GM12878 (cell line): ENCODE results near the gene PUDP. TPM values are rescaled to one million over a fixed set of nuclear protein-coding genes. Genes with fewer than 3 reads are reported as not detected.

Source experiments
- ATF7 ChIP-seq: fragments of 450-650 bp; IDR thresholded peaks from 2 replicates; pipeline ENCODE4 v1.6.1; 2016; ENCODE audit warnings: low read depth, mild to moderate bottlenecking
- BHLHE40 ChIP-seq, 2 experiments: fragments of 450-650 bp in 1 of 2; IDR thresholded peaks; 2 replicates each; pipeline ENCODE4 v1.6.1; 2011 to 2017; ENCODE audit warnings: low read depth in 2 of 2, borderline replicate concordance in 1 of 2, improper control_type of control experiment in 1 of 2, low read length in 1 of 2, mild to moderate bottlenecking in 1 of 2
- CEBPB ChIP-seq, 2 experiments: fragments of 150-350 bp in 1 of 2; IDR thresholded peaks; 2 replicates each; pipeline ENCODE4 v1.6.1; 2012 to 2014; ENCODE audit warnings: low read depth in 2 of 2, low read length in 2 of 2, borderline replicate concordance in 1 of 2, inconsistent platforms in 1 of 2
- CEBPZ ChIP-seq: fragments of 150-350 bp; IDR thresholded peaks from 2 replicates; pipeline ENCODE4 v1.6.1; 2016; ENCODE audit warnings: low read depth, low read length
- CREM ChIP-seq: IDR thresholded peaks from 2 replicates; pipeline ENCODE4 v1.6.1; 2014; ENCODE audit warnings: antibody characterized with exemption, low read depth
- ETV6 ChIP-seq, 2 experiments: fragments of 450-650 bp in 1 of 2; IDR thresholded peaks in 1 of 2; conservative IDR thresholded peaks in 1 of 2; 2 replicates each; pipeline ENCODE4 v1.6.1; 2014; ENCODE audit warnings: antibody characterized with exemption in 1 of 2, borderline replicate concordance in 1 of 2, low read depth in 1 of 2, mild to moderate bottlenecking in 1 of 2, moderate library complexity in 1 of 2
- HCFC1 ChIP-seq: fragments of 150-350 bp; IDR thresholded peaks from 2 replicates; pipeline ENCODE4 v1.6.1; 2014; ENCODE audit warnings: low read length
- HDAC6 ChIP-seq: fragments of 200-600 bp; sonication (generic); IDR thresholded peaks from one replicate; pipeline ENCODE4 v1.8.0; 2017; ENCODE audit warnings: antibody characterized with exemption; ENCODE audit not compliant: unreplicated experiment
- HSF1 ChIP-seq: fragments of 150-350 bp; IDR thresholded peaks from 2 replicates; pipeline ENCODE4 v1.6.1; 2014; ENCODE audit warnings: mild to moderate bottlenecking, low read depth, low read length
- PAX8 ChIP-seq: fragments of 450-650 bp; IDR thresholded peaks from 2 replicates; pipeline ENCODE4 v1.6.1; 2017; ENCODE audit warnings: mild to moderate bottlenecking, moderate library complexity
- RAD51 ChIP-seq: fragments of 450-650 bp; IDR thresholded peaks from 2 replicates; pipeline ENCODE4 v1.6.1; 2016; ENCODE audit warnings: moderate library complexity, mild to moderate bottlenecking, inconsistent platforms
- REST ChIP-seq: IDR thresholded peaks from 2 replicates; pipeline ENCODE4 v1.6.1; 2012; ENCODE audit warnings: mild to moderate bottlenecking, low read depth, low read length
- RFX5 ChIP-seq: IDR thresholded peaks from 2 replicates; pipeline ENCODE4 v1.6.1; 2011; ENCODE audit warnings: low read depth, low read length, improper control_type of control experiment
- SIN3A ChIP-seq: IDR thresholded peaks from 2 replicates; pipeline ENCODE4 v1.6.1; 2012; ENCODE audit warnings: low read depth, low read length, improper control_type of control experiment
- SREBF1 ChIP-seq: IDR thresholded peaks from 2 replicates; pipeline ENCODE4 v1.6.1; 2012; ENCODE audit warnings: mild to moderate bottlenecking, low read length
- ZBTB40 ChIP-seq: fragments of 450-650 bp; IDR thresholded peaks from 2 replicates; pipeline ENCODE4 v1.6.1; 2016; ENCODE audit warnings: mild to moderate bottlenecking, moderate library complexity, borderline replicate concordance
- polyA plus RNA-seq, 11 experiments: library from polyadenylated mRNA; depleted of rRNA in 4 of 11; unstranded in 6 of 11; stranded (reverse) in 5 of 11; fragments of >200 nt; fragmentation: Nextera tagmentation in 4 of 11; fragmentation: Illumina TruSeq in 1 of 11; extraction: Ambion mirVana in 4 of 11; extraction: Trizol in 1 of 11; gene quantifications; 1 replicate in 1 of 11; 2 replicates in 10 of 11; pipeline versions ENCODE4 v1.2.1 to v1.2.3, GENCODE V29; 2011 to 2016; ENCODE audit warnings: inconsistent platforms in 2 of 11, missing spikeins in 2 of 11, low read depth in 1 of 11
- total RNA-seq, 4 experiments: library from RNA; depleted of rRNA in 3 of 4; stranded (reverse); fragments of >200 nt in 3 of 4; fragmentation: Illumina TruSeq in 1 of 4; extraction: Trizol in 1 of 4; gene quantifications; 2 replicates each; pipeline versions ENCODE4 v1.2.1 to v1.2.3, GENCODE V29; 2013 to 2021

The PUDP gene
- total and polyA plus RNA-seq, 10 of the 15 experiments (the other 5 are each of a cell fraction or from before 2014, with no cell fraction given), result 30.8 to 83.5 (median 61.7) TPM

- no peak for TF ChIP-seq CEBPZ
- TF ChIP-seq HCFC1, result no peak
- no peak for TF ChIP-seq HDAC6
- TF ChIP-seq SIN3A, result peak; percentile 57
- TF ChIP-seq ZBTB40, result no peak
- no peak for TF ChIP-seq CEBPB (IDR thresholded peaks at IDR 0.05; ENCODE audit: borderline replicate concordance in 1 of 2, low read depth in 2 of 2, low read length in 2 of 2)
- no peak for TF ChIP-seq RAD51
- TF ChIP-seq ATF7, result no peak
- no peak for TF ChIP-seq REST
- no peak for TF ChIP-seq PAX8
- peak; percentile 43; the same call in 1 of the 2 replicates for TF ChIP-seq CREM
- TF ChIP-seq BHLHE40 (IDR thresholded peaks at IDR 0.05; ENCODE audit: borderline replicate concordance in 1 of 2, low read depth in 2 of 2, low read length in 1 of 2), result peak in 1 of 2 experiments; percentile 19; a peak in 2 of 4 replicates
- TF ChIP-seq SREBF1, result no peak
- no peak for TF ChIP-seq ETV6 (conservative IDR thresholded peaks at IDR 0.05 in 1 of 2, IDR thresholded peaks at IDR 0.05 in 1 of 2; ENCODE audit: borderline replicate concordance in 1 of 2, low read depth in 1 of 2)
- no peak for TF ChIP-seq HSF1
- TF ChIP-seq RFX5, result no peak
Observed at GRCh38 chrX:7147978-7148854, at the start of gene PUDP (continued).
